Astrocyte (in vitro differentiated cells and primary cell): ENCODE data around the gene EYS. TPM values are rescaled to one million over a fixed set of nuclear protein-coding genes. Genes with fewer than 3 reads are reported as not detected.

ENCODE experiments used
- DNase-seq: peaks from one replicate; pipeline ENCODE4 v3.0.0-alpha.2; 2010; ENCODE audit warnings: low read depth
- FAIRE-seq: peaks from 2 replicates; lab custom pipeline; 2011; peaks lifted over from hg19 to GRCh38; lab: Jason Lieb, UNC
- H2AFZ ChIP-seq: 2 replicates; pipeline ENCODE4 v1.6.0; 2012; ENCODE audit warnings: low read depth, low read length, inconsistent platforms
- H3K27ac ChIP-seq: 2 replicates; pipeline ENCODE4 v1.5.1; 2011; ENCODE audit warnings: low read depth, low read length, inconsistent platforms
- H3K27me3 ChIP-seq: 2 replicates; pipeline ENCODE4 v1.6.0; 2011; ENCODE audit warnings: low read length, inconsistent platforms; ENCODE audit not compliant: insufficient read depth
- H3K36me3 ChIP-seq: 2 replicates; pipeline ENCODE4 v1.5.1; 2011; ENCODE audit warnings: low read length, inconsistent platforms; ENCODE audit not compliant: insufficient read depth
- H3K4me1 ChIP-seq: 2 replicates; pipeline ENCODE4 v1.5.1; 2011; ENCODE audit warnings: low read length, inconsistent platforms; ENCODE audit not compliant: insufficient read depth
- H3K4me2 ChIP-seq: 2 replicates; pipeline ENCODE4 v1.6.0; 2012; ENCODE audit warnings: low read length, inconsistent platforms
- H3K4me3 ChIP-seq: 2 replicates; pipeline ENCODE4 v1.5.1; 2011; ENCODE audit warnings: low read depth, mild to moderate bottlenecking, low read length, inconsistent platforms; ENCODE audit not compliant: insufficient read depth
- H3K79me2 ChIP-seq: 2 replicates; pipeline ENCODE4 v1.6.0; 2012; ENCODE audit warnings: mild to moderate bottlenecking, low read length, inconsistent platforms; ENCODE audit not compliant: insufficient read depth
- H3K9ac ChIP-seq: 2 replicates; pipeline ENCODE4 v1.6.0; 2012; ENCODE audit warnings: mild to moderate bottlenecking, low read length, inconsistent platforms
- H3K9me3 ChIP-seq: 2 replicates; pipeline ENCODE4 v1.5.1; 2012; ENCODE audit warnings: low read depth, mild to moderate bottlenecking, low read length, inconsistent platforms; ENCODE audit not compliant: insufficient read depth
- H4K20me1 ChIP-seq: 2 replicates; pipeline ENCODE4 v1.6.0; 2012; ENCODE audit warnings: low read length, inconsistent platforms; ENCODE audit not compliant: insufficient read depth
- H3K27ac Mint-ChIP-seq: one replicate; pipeline ENCODE4 v1.8.0; 2021; ENCODE audit warnings: mild to moderate bottlenecking, mixed read lengths; ENCODE audit not compliant: unreplicated experiment
- H3K27me3 Mint-ChIP-seq: one replicate; pipeline ENCODE4 v1.8.0; 2021; ENCODE audit warnings: low read depth, mixed read lengths; ENCODE audit not compliant: unreplicated experiment
- H3K36me3 Mint-ChIP-seq: one replicate; pipeline ENCODE4 v1.8.0; 2021; ENCODE audit warnings: low read depth, mixed read lengths; ENCODE audit not compliant: unreplicated experiment
- H3K4me1 Mint-ChIP-seq: one replicate; pipeline ENCODE4 v1.8.0; 2021; ENCODE audit warnings: low read depth, mixed read lengths; ENCODE audit not compliant: unreplicated experiment
- H3K4me3 Mint-ChIP-seq: one replicate; pipeline ENCODE4 v1.8.0; 2021; ENCODE audit warnings: mild to moderate bottlenecking, moderate library complexity, mixed read lengths; ENCODE audit not compliant: unreplicated experiment
- H3K9me3 Mint-ChIP-seq: one replicate; pipeline ENCODE4 v1.8.0; 2021; ENCODE audit warnings: mild to moderate bottlenecking, mixed read lengths; ENCODE audit not compliant: unreplicated experiment
- EZH2 ChIP-seq: IDR thresholded peaks from 2 replicates; pipeline ENCODE4 v1.6.1; 2012; ENCODE audit warnings: mild to moderate bottlenecking, low read length, inconsistent platforms; ENCODE audit not compliant: insufficient read depth
- total RNA-seq: library from RNA; stranded (reverse); gene quantifications from 2 replicates; pipeline ENCODE4 v1.2.1, GENCODE V29; 2021
- TF ChIP-seq, protein P1 (sequence below): IDR thresholded peaks from 2 replicates; pipeline ENCODE4 v1.5.1; 2011; ENCODE audit warnings: low read depth, mild to moderate bottlenecking, inconsistent platforms, low read length, moderate library complexity; ENCODE audit not compliant: insufficient read depth

The EYS gene
- total RNA-seq, 1 donor from 2014 or later: 0.16 TPM

- H3K27ac Mint-ChIP-seq: no peak overlapping the region
- H3K79me2 ChIP-seq: no peaks in the 10 kb centered on the region
- H3K27me3 ChIP-seq: no peaks in the 10 kb centered on the region
- H3K4me3 Mint-ChIP-seq: no peak overlapping the region
- H4K20me1 ChIP-seq: no peaks in the 10 kb centered on the region
- FAIRE-seq (no peak), DNase-seq (no peak)
- no peaks in the 10 kb centered on the region for H3K9me3 Mint-ChIP-seq
- H3K4me2 ChIP-seq: no peak overlapping the region
- no peaks in the 10 kb centered on the region for H3K36me3 Mint-ChIP-seq
- TF ChIP-seq, protein P1, sequence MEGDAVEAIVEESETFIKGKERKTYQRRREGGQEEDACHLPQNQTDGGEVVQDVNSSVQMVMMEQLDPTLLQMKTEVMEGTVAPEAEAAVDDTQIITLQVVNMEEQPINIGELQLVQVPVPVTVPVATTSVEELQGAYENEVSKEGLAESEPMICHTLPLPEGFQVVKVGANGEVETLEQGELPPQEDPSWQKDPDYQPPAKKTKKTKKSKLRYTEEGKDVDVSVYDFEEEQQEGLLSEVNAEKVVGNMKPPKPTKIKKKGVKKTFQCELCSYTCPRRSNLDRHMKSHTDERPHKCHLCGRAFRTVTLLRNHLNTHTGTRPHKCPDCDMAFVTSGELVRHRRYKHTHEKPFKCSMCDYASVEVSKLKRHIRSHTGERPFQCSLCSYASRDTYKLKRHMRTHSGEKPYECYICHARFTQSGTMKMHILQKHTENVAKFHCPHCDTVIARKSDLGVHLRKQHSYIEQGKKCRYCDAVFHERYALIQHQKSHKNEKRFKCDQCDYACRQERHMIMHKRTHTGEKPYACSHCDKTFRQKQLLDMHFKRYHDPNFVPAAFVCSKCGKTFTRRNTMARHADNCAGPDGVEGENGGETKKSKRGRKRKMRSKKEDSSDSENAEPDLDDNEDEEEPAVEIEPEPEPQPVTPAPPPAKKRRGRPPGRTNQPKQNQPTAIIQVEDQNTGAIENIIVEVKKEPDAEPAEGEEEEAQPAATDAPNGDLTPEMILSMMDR: no peak
- TF ChIP-seq EZH2: no peak
- no peak overlapping the region for H3K27ac ChIP-seq
- no peaks in the 10 kb centered on the region for H3K36me3 ChIP-seq
- no peaks in the 10 kb centered on the region for H3K4me1 ChIP-seq
- H3K27me3 Mint-ChIP-seq: no peaks in the 10 kb centered on the region
- H3K4me3 ChIP-seq: no peak overlapping the region
- no peaks in the 10 kb centered on the region for H3K9me3 ChIP-seq
- H2AFZ ChIP-seq: no peak overlapping the region
- H3K9ac ChIP-seq: no peak overlapping the region
- H3K4me1 Mint-ChIP-seq: no peaks in the 10 kb centered on the region
These were observed 1578.6 kb downstream of the EYS start for GRCh38 chr6:64128301-64129024.

DNA sequence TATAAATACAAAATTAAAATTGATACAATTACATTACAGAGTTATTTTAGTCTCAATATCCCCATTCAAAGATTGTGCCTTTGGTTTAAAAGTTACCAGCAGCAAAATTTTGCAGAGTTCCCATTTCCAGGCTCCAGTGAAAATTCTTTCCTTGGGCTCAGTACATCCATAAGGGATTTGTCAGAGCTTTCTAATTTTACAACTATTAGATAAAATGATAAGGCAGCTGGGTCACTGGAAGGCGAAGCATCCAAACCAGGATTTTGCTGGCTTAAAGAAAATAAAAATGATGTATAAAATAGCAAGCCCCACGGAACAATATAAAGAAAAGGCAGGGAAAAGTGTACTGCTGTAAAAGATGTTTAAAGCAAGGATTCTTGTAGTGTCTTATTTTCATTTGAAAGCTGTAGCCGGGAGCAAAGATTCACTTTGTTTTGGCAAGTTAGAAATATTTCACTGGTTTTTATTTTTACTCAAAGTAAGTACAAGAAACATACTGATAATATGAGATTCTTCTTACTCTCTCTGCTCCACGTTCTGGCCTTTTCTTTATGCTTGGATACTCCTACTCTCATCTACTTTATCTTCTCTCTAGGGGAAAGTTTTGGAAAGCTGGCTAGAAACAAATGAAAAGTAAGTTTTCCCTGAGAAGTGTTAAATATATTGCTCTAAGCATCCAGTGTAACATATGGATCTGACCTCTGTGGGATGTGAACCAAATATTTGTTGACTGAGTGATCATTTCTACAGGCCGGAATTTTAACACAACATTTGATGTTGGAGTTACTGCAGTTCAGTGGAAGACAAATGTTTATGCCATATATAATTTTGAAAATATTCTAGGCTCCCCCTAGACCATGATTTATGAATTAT lies 1583.0 kb downstream of the EYS start:
- Mint-ChIP-seq H3K4me1 (no peaks in the 10 kb centered on the region), H3K9me3 (no peaks in the 10 kb centered on the region), H3K27ac (no peak overlapping the region), H3K36me3 (no peaks in the 10 kb centered on the region), H3K27me3 (no peaks in the 10 kb centered on the region), H3K4me3 (no peak overlapping the region)
- no peak overlapping the region for H3K27ac ChIP-seq
- H3K9ac ChIP-seq: no peak overlapping the region
- no peaks in the 10 kb centered on the region for H3K27me3 ChIP-seq
- H3K36me3 ChIP-seq: no peaks in the 10 kb centered on the region
- H3K9me3 ChIP-seq: no peaks in the 10 kb centered on the region
- no peak overlapping the region for H2AFZ ChIP-seq
- DNase-seq (no peak), FAIRE-seq (no peak)
- H3K4me3 ChIP-seq: no peak overlapping the region
- TF ChIP-seq EZH2: no peak
- TF ChIP-seq, protein P1: no peak
- H3K4me1 ChIP-seq: no peaks in the 10 kb centered on the region
- H3K4me2 ChIP-seq: no peak overlapping the region
- no peaks in the 10 kb centered on the region for H4K20me1 ChIP-seq
- H3K79me2 ChIP-seq: no peaks in the 10 kb centered on the region
